OCI-LY7 (cell line): Measurements from ENCODE around the gene HAGHL. TPM values are rescaled to one million over a fixed set of nuclear protein-coding genes. Genes with fewer than 3 reads are reported as not detected.

ENCODE experiments used
- BruUV-seq: library from RNA; stranded (reverse); fragments of 400-500 nt; replicated peaks from 2 replicates; lab custom pipeline; 2021; lab: Mats Ljungman, UMichigan
- CTCF ChIA-PET: fragments of 300-600 bp; sonication (Branson Sonifier 250); formaldehyde crosslinking; loops from one replicate; lab custom pipeline; 2022; ENCODE audit warnings: antibody characterized with exemption; ENCODE audit not compliant: unreplicated experiment; lab: Charles Lee
- POLR2A ChIA-PET: fragments of 300-600 bp; sonication (Branson Sonifier 250); formaldehyde crosslinking; loops from one replicate; lab custom pipeline; 2022; ENCODE audit warnings: antibody characterized with exemption; lab: Charles Lee
- DNase-seq: peaks from one replicate; pipeline ENCODE4 v3.0.0-alpha.2; 2015; ENCODE audit warnings: low spot score
- H2AFZ ChIP-seq: fragments of 200-600 bp; sonication (generic), shearing (Covaris generic); 2 replicates; pipeline ENCODE4 v1.6.1; 2014; ENCODE audit warnings: mild to moderate bottlenecking, antibody characterized with exemption, low read length, moderate library complexity
- H3K27ac ChIP-seq: fragments of 200-600 bp; sonication (generic); 2 replicates; pipeline ENCODE4 v1.5.1; 2014; ENCODE audit warnings: mixed run types, low read depth, mild to moderate bottlenecking, moderate library complexity, low read length, inconsistent platforms; ENCODE audit not compliant: poor library complexity, severe bottlenecking
- H3K36me3 ChIP-seq: fragments of 200-600 bp; sonication (generic); 2 replicates; pipeline ENCODE4 v1.6.1; 2014; ENCODE audit warnings: mild to moderate bottlenecking, antibody characterized with exemption, low read length, moderate library complexity, mixed read lengths; ENCODE audit not compliant: insufficient read depth
- H3K4me1 ChIP-seq: fragments of 200-600 bp; sonication (generic); 2 replicates; pipeline ENCODE4 v1.5.1; 2014; ENCODE audit warnings: mild to moderate bottlenecking, low read length; ENCODE audit not compliant: insufficient read depth, poor library complexity, severe bottlenecking
- H3K4me2 ChIP-seq: fragments of 200-600 bp; sonication (generic); 2 replicates; pipeline ENCODE4 v1.6.1; 2014; ENCODE audit warnings: mild to moderate bottlenecking, low read length
- H3K4me3 ChIP-seq: fragments of 200-600 bp; sonication (generic); 2 replicates; pipeline ENCODE4 v1.5.1; 2014; ENCODE audit warnings: mild to moderate bottlenecking, low read depth, low read length; ENCODE audit not compliant: poor library complexity, severe bottlenecking
- H3K79me2 ChIP-seq: fragments of 200-600 bp; sonication (generic); 2 replicates; pipeline ENCODE4 v1.6.1; 2016; ENCODE audit warnings: low read depth, mild to moderate bottlenecking, low read length, moderate library complexity, mixed read lengths; ENCODE audit not compliant: insufficient read depth
- H3K9me2 ChIP-seq: fragments of 200-600 bp; sonication (generic); 2 replicates; pipeline ENCODE4 v1.6.1; 2016; ENCODE audit warnings: mild to moderate bottlenecking, low read length, mixed read lengths; ENCODE audit not compliant: insufficient read depth
- H3K9me3 ChIP-seq: fragments of 200-600 bp; sonication (generic); 2 replicates; pipeline ENCODE4 v1.6.1; 2014; ENCODE audit warnings: mild to moderate bottlenecking, mixed run types, low read length, mixed read lengths
- H4K20me1 ChIP-seq: fragments of 200-600 bp; sonication (generic); 2 replicates; pipeline ENCODE4 v1.6.1; 2014; ENCODE audit warnings: mild to moderate bottlenecking, antibody characterized with exemption, low read length, moderate library complexity, mixed read lengths; ENCODE audit not compliant: insufficient read depth
- EZH2phosphoT487 ChIP-seq: fragments of 200-600 bp; sonication (generic); IDR thresholded peaks from 2 replicates; pipeline ENCODE4 v1.6.1; 2018; ENCODE audit warnings: low read depth, borderline replicate concordance, mild to moderate bottlenecking, mixed run types, antibody characterized with exemption, low read length, moderate library complexity, mixed read lengths
- intact Hi-C: fragments of 100-400 bp; cut with micrococcal nuclease; formaldehyde crosslinking; loops from one replicate; pipeline ENCODE4 v1.10.0; 2022; ENCODE audit not compliant: unreplicated experiment
- total RNA-seq, 2 experiments: library from RNA; depleted of rRNA in 1 of 2; stranded (reverse); fragments of >200 nt in 1 of 2; shearing (Covaris generic) in 1 of 2; gene quantifications; 2 replicates each; pipeline ENCODE4 v1.2.3, GENCODE V29; 2014 to 2022
- TF ChIP-seq, protein P1 (sequence below): fragments of 200-600 bp; sonication (generic); conservative IDR thresholded peaks from 2 replicates; pipeline ENCODE4 v1.5.1; 2014; ENCODE audit warnings: mild to moderate bottlenecking, antibody characterized with exemption, low read length, moderate library complexity, mixed read lengths

The HAGHL gene
- total RNA-seq, 2 experiments from 2014 or later: 30.8 to 57.9 TPM

DNA sequence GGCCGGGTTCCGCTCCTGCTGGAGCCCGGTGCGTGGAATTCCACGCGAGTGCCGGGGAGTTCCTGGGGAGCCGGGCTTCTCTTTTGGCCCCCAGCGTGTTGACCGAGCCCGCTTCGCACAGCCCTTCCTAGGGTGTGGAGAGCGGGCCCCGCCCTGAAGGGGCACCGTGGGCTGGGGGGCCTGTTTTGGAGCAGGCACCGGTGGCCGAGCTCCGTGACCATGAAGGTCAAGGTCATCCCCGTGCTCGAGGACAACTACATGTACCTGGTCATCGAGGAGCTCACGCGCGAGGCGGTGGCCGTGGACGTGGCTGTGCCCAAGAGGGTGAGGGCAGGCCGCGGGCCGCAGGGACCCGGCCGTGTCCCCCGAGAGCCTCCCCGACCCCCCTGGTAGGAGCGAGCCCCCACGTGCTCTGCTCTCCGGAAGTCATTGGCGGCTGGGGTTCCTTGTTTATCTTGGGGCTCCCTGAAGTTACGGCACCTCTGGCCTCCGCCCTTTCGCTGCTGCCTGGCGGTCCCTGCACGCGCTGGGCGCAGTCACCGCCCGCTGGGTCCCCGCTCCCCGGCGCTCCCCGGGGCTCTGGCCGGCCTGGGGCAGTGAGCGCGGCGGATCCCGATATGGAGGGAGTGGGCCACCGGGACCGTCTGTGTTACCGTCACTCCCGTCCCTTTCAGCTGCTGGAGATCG lies 528 bp downstream of the HAGHL start:
- Histone ChIP-seq H3K4me3 (peak overlapping the region; percentile 86), H3K4me2 (peak overlapping the region; percentile 100), H3K9me3 (no peaks in the 10 kb centered on the region), H3K27ac (peak overlapping the region; percentile 71), H3K4me1 (peaks cover 38% of the 10 kb centered on the region), H3K9me2 (no peaks in the 10 kb centered on the region), H3K79me2 (no peaks in the 10 kb centered on the region), H4K20me1 (no peaks in the 10 kb centered on the region), H3K36me3 (peaks cover 40% of the 10 kb centered on the region; the same call in 1 of the 2 replicates), H2AFZ (peak overlapping the region; percentile 39; the same call in 1 of the 2 replicates)
- POLR2A ChIA-PET: interaction anchor here (0.9 to 1.2 kb wide), 2 partner anchors 10 to 13 kb away, joined by 5 to 8 read pairs; partner anchors contain the start of gene METRN
- CTCF ChIA-PET: interaction anchor here (0.6 kb wide), 1 partner anchor 15 kb away, joined by 3 read pairs; no protein-coding TSS in a partner anchor
- intact Hi-C loops: no loop called here
- TSS peak; percentile 62 for BruUV-seq
- TF ChIP-seq, protein P1, sequence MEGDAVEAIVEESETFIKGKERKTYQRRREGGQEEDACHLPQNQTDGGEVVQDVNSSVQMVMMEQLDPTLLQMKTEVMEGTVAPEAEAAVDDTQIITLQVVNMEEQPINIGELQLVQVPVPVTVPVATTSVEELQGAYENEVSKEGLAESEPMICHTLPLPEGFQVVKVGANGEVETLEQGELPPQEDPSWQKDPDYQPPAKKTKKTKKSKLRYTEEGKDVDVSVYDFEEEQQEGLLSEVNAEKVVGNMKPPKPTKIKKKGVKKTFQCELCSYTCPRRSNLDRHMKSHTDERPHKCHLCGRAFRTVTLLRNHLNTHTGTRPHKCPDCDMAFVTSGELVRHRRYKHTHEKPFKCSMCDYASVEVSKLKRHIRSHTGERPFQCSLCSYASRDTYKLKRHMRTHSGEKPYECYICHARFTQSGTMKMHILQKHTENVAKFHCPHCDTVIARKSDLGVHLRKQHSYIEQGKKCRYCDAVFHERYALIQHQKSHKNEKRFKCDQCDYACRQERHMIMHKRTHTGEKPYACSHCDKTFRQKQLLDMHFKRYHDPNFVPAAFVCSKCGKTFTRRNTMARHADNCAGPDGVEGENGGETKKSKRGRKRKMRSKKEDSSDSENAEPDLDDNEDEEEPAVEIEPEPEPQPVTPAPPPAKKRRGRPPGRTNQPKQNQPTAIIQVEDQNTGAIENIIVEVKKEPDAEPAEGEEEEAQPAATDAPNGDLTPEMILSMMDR: no peak
- TF ChIP-seq EZH2phosphoT487: no peak
- no peak for DNase-seq

DNA sequence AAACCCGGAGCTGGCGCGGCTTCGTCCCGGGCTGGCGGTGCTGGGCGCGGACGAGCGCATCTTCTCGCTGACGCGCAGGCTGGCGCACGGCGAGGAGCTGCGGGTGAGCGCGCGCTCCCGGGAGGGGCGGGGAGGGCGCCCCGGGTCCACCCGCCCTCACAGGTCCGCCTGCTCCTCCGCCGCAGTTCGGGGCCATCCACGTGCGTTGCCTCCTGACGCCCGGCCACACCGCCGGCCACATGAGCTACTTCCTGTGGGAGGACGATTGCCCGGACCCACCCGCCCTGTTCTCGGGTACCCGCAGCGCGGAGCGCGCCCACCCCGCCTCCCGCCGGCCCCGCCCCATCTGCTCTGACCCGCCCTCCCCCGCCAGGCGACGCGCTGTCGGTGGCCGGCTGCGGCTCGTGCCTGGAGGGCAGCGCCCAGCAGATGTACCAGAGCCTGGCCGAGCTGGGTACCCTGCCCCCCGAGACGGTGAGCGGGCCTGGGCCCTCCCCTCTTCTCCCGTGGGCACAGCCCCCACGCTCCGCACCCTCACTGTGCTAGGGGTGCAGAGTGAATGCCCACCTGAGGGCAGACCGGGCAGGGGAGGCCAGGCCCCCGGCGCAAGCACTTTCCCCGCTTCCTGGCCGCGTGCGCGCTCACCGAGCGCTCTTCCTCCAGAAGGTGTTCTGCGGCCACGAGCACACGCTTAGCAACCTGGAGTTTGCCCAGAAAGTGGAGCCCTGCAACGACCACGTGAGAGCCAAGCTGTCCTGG lies 1.4 kb downstream of the HAGHL start:
- intact Hi-C loops: no loop called here
- POLR2A ChIA-PET: interaction anchor here (0.7 to 1.2 kb wide), 3 partner anchors 8 to 14 kb away, joined by 3 to 8 read pairs (median 5); partner anchors contain the start of gene METRN

More for the DNA sequence above, 1.4 kb downstream of the HAGHL start:
- H3K36me3 ChIP-seq: peaks cover 41% of the 10 kb centered on the region
- TF ChIP-seq, protein P1: no peak
- no peak for TF ChIP-seq EZH2phosphoT487
- H3K9me2 ChIP-seq: no peaks in the 10 kb centered on the region
- CTCF ChIA-PET: interaction anchor here (0.6 kb wide), 1 partner anchor 15 kb away, joined by 3 read pairs; no protein-coding TSS in a partner anchor
- peak overlapping the region; percentile 71 for H3K27ac ChIP-seq
- DNase-seq: peak; percentile 85
- no peaks in the 10 kb centered on the region for H3K79me2 ChIP-seq
- no peaks in the 10 kb centered on the region for H3K9me3 ChIP-seq
- H3K4me3 ChIP-seq: peak overlapping the region; percentile 86
- peaks cover 30% of the 10 kb centered on the region for H3K4me1 ChIP-seq
- H2AFZ ChIP-seq: no peak overlapping the region
- no TSS peak for BruUV-seq
- H3K4me2 ChIP-seq: peak overlapping the region; percentile 100
- H4K20me1 ChIP-seq: no peaks in the 10 kb centered on the region
